Astrocyte (in vitro differentiated cells and primary cell): ENCODE results near the gene MYOCD.

Source experiments
- EZH2 ChIP-seq: IDR thresholded peaks from 2 replicates; pipeline ENCODE4 v1.6.1; 2012; ENCODE audit warnings: mild to moderate bottlenecking, low read length, inconsistent platforms; ENCODE audit not compliant: insufficient read depth
- TF ChIP-seq, protein P1 (sequence below): IDR thresholded peaks from 2 replicates; pipeline ENCODE4 v1.5.1; 2011; ENCODE audit warnings: low read depth, mild to moderate bottlenecking, inconsistent platforms, low read length, moderate library complexity; ENCODE audit not compliant: insufficient read depth

DNA sequence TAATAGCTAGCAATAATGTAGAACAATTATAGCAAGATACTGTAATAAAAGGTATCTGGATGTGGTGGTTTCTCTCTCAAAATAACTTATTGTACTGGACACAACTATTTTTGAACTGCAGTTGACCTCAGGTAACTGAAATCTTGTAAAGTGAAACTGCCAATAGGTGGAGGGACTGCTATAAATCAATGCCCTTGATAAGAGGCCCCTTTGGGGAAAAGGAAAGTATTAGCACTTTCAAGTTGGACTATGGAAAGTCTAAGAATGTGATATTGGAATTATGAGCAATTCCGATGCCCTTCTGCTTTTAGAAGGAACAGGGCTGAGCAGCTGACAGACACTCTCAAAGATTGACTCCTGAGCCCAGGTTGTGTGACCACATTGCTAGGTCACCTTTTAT is 79.1 kb downstream of the MYOCD start:
- TF ChIP-seq, protein P1, sequence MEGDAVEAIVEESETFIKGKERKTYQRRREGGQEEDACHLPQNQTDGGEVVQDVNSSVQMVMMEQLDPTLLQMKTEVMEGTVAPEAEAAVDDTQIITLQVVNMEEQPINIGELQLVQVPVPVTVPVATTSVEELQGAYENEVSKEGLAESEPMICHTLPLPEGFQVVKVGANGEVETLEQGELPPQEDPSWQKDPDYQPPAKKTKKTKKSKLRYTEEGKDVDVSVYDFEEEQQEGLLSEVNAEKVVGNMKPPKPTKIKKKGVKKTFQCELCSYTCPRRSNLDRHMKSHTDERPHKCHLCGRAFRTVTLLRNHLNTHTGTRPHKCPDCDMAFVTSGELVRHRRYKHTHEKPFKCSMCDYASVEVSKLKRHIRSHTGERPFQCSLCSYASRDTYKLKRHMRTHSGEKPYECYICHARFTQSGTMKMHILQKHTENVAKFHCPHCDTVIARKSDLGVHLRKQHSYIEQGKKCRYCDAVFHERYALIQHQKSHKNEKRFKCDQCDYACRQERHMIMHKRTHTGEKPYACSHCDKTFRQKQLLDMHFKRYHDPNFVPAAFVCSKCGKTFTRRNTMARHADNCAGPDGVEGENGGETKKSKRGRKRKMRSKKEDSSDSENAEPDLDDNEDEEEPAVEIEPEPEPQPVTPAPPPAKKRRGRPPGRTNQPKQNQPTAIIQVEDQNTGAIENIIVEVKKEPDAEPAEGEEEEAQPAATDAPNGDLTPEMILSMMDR: no peak
- TF ChIP-seq EZH2: no peak
